Measurements from ENCODE around the gene MACO1.

MACO1 gene

GRCh38 chr1:25461849-25462248 lies 31.2 kb downstream of the MACO1 start:
- TF ChIP-seq TAF1 (IDR thresholded peaks at IDR 0.05; ENCODE audit: low read depth) (no peak), ZBTB7A (IDR thresholded peaks at IDR 0.05; ENCODE audit: low read depth) (no peak), CREB1 (IDR thresholded peaks at IDR 0.05; ENCODE audit: low read depth) (no peak), TCF12 (IDR thresholded peaks at IDR 0.05; ENCODE audit: low read depth) (no peak), CEBPB (IDR thresholded peaks at IDR 0.05) (no peak), EGR1 (IDR thresholded peaks at IDR 0.05) (no peak), EP300 (IDR thresholded peaks at IDR 0.05; ENCODE audit: borderline replicate concordance) (no peak), NFIC (IDR thresholded peaks at IDR 0.05) (no peak), TEAD4 (IDR thresholded peaks at IDR 0.05) (no peak)

GRCh38 chr1:25462732-25463131 lies 32.0 kb downstream of the MACO1 start:
- no peak for TF ChIP-seq NFIC (IDR thresholded peaks at IDR 0.05)
- no peak for TF ChIP-seq TCF12 (IDR thresholded peaks at IDR 0.05; ENCODE audit: low read depth)
- TF ChIP-seq ZBTB7A (IDR thresholded peaks at IDR 0.05; ENCODE audit: low read depth) = no peak
- no peak for TF ChIP-seq CREB1 (IDR thresholded peaks at IDR 0.05; ENCODE audit: low read depth)
- TF ChIP-seq EGR1 (IDR thresholded peaks at IDR 0.05) = no peak
- no peak for TF ChIP-seq TEAD4 (IDR thresholded peaks at IDR 0.05)
- no peak for TF ChIP-seq USF1 (IDR thresholded peaks at IDR 0.05)
- no peak for TF ChIP-seq TAF1 (IDR thresholded peaks at IDR 0.05; ENCODE audit: low read depth)
- TF ChIP-seq CEBPB (IDR thresholded peaks at IDR 0.05) = no peak
- TF ChIP-seq FOXM1 (IDR thresholded peaks at IDR 0.05; ENCODE audit: borderline replicate concordance, low read depth) = no peak
- no peak for TF ChIP-seq MAX (IDR thresholded peaks at IDR 0.05)
- no peak for TF ChIP-seq EP300 (IDR thresholded peaks at IDR 0.05; ENCODE audit: borderline replicate concordance)
- TF ChIP-seq YY1 (IDR thresholded peaks at IDR 0.05; ENCODE audit: low read depth) = no peak

- TF ChIP-seq CREB1 (IDR thresholded peaks at IDR 0.05; ENCODE audit: low read depth) (no peak), TAF1 (IDR thresholded peaks at IDR 0.05; ENCODE audit: low read depth) (no peak), TEAD4 (IDR thresholded peaks at IDR 0.05) (no peak), EGR1 (IDR thresholded peaks at IDR 0.05) (no peak), NFIC (IDR thresholded peaks at IDR 0.05) (no peak), MAX (IDR thresholded peaks at IDR 0.05) (no peak), USF1 (IDR thresholded peaks at IDR 0.05) (no peak), CEBPB (IDR thresholded peaks at IDR 0.05) (no peak), REST (IDR thresholded peaks at IDR 0.05; ENCODE audit: low read depth) (no peak), YY1 (IDR thresholded peaks at IDR 0.05; ENCODE audit: low read depth) (no peak), ZBTB7A (IDR thresholded peaks at IDR 0.05; ENCODE audit: low read depth) (no peak), EP300 (IDR thresholded peaks at IDR 0.05; ENCODE audit: borderline replicate concordance) (no peak), RAD21 (IDR thresholded peaks at IDR 0.05; ENCODE audit: low read depth) (no peak), TCF12 (IDR thresholded peaks at IDR 0.05; ENCODE audit: low read depth) (no peak), FOXM1 (IDR thresholded peaks at IDR 0.05; ENCODE audit: borderline replicate concordance, low read depth) (no peak)
Observed at GRCh38 chr1:25467193-25467592, 36.5 kb downstream of the MACO1 start.

GRCh38 chr1:25467616-25468015 lies 36.9 kb downstream of the MACO1 start:
- TF ChIP-seq USF1 (IDR thresholded peaks at IDR 0.05) (no peak), REST (IDR thresholded peaks at IDR 0.05; ENCODE audit: low read depth) (no peak), EGR1 (IDR thresholded peaks at IDR 0.05) (no peak), TCF12 (IDR thresholded peaks at IDR 0.05; ENCODE audit: low read depth) (no peak), FOXM1 (IDR thresholded peaks at IDR 0.05; ENCODE audit: borderline replicate concordance, low read depth) (no peak), TAF1 (IDR thresholded peaks at IDR 0.05; ENCODE audit: low read depth) (no peak), CREB1 (IDR thresholded peaks at IDR 0.05; ENCODE audit: low read depth) (no peak), RAD21 (IDR thresholded peaks at IDR 0.05; ENCODE audit: low read depth) (no peak), ZBTB7A (IDR thresholded peaks at IDR 0.05; ENCODE audit: low read depth) (no peak), NFIC (IDR thresholded peaks at IDR 0.05) (no peak), MAX (IDR thresholded peaks at IDR 0.05) (no peak), TEAD4 (IDR thresholded peaks at IDR 0.05) (no peak), EP300 (IDR thresholded peaks at IDR 0.05; ENCODE audit: borderline replicate concordance) (no peak), CEBPB (IDR thresholded peaks at IDR 0.05) (no peak), YY1 (IDR thresholded peaks at IDR 0.05; ENCODE audit: low read depth) (no peak)

GRCh38 chr1:25468033-25468432 lies 37.3 kb downstream of the MACO1 start:
- no peak for TF ChIP-seq EGR1 (IDR thresholded peaks at IDR 0.05)
- no peak for TF ChIP-seq TCF12 (IDR thresholded peaks at IDR 0.05; ENCODE audit: low read depth)
- TF ChIP-seq USF1 (IDR thresholded peaks at IDR 0.05) = no peak
